Gastrocnemius medialis (tissue), 4 donors: ENCODE results near the gene FNBP1L. TPM values are rescaled to one million over a fixed set of nuclear protein-coding genes. Genes with fewer than 3 reads are reported as not detected.

Source experiments
- ATAC-seq, 2 donors: fragments of 150-250 bp; one replicate each; pipeline ENCODE4 v1.9.1; 2016
- DNase-seq, 2 donors: peaks; one replicate each; pipeline ENCODE4 v3.0.0-alpha.2; 2019
- H3K27ac ChIP-seq, 4 donors: fragments of 200-600 bp; sonication (generic); 1 replicate in 1 of 4; 2 replicates in 3 of 4; pipeline ENCODE4 v1.5.1; 2016 to 2018; ENCODE audit warnings: mild to moderate bottlenecking in 2 of 4, moderate library complexity in 1 of 4
- H3K27me3 ChIP-seq, 3 donors: fragments of 200-600 bp; sonication (generic) in 2 of 3; 1 replicate in 1 of 3; 2 replicates in 2 of 3; pipeline versions ENCODE4 v1.5.1 to v1.6.0; 2016 to 2019; ENCODE audit warnings: mild to moderate bottlenecking in 1 of 3, moderate library complexity in 1 of 3
- H3K36me3 ChIP-seq, 2 donors: fragments of 200-600 bp; sonication (generic) in 1 of 2; one replicate each; pipeline ENCODE4 v1.5.1; 2017 to 2018
- H3K4me1 ChIP-seq, 2 donors: fragments of 200-600 bp; sonication (generic) in 1 of 2; one replicate each; pipeline ENCODE4 v1.5.1; 2016 to 2017; ENCODE audit warnings: mild to moderate bottlenecking in 2 of 2
- H3K4me3 ChIP-seq, 4 donors: fragments of 200-600 bp; sonication (generic) in 3 of 4; 1 replicate in 1 of 4; 2 replicates in 3 of 4; pipeline ENCODE4 v1.5.1; 2016 to 2019; ENCODE audit warnings: mild to moderate bottlenecking in 2 of 4
- H3K9me3 ChIP-seq, 3 donors: fragments of 200-600 bp; sonication (generic) in 2 of 3; 1 replicate in 1 of 3; 2 replicates in 2 of 3; pipeline ENCODE4 v1.5.1; 2016 to 2019
- CTCF ChIP-seq, 5 experiments: fragments of 450-650 bp in 3 of 5; fragments of 200-600 bp in 2 of 5; sonication (generic) in 2 of 5; IDR thresholded peaks in 4 of 5; conservative IDR thresholded peaks in 1 of 5; 1 replicate in 4 of 5; 2 replicates in 1 of 5; pipeline ENCODE4 v1.5.1; 2016 to 2019; ENCODE audit warnings: antibody characterized with exemption in 5 of 5, mild to moderate bottlenecking in 3 of 5, moderate library complexity in 3 of 5
- POLR2A ChIP-seq, 2 donors: fragments of 450-650 bp; IDR thresholded peaks; one replicate each; pipeline ENCODE4 v1.6.1; 2017; ENCODE audit warnings: antibody characterized with exemption in 2 of 2, mild to moderate bottlenecking in 2 of 2, moderate library complexity in 2 of 2
- in situ Hi-C, 4 donors: fragments of 200-750 bp; cut with MboI; loops; one replicate each; pipeline versions ENCODE4 v1.15.0 to v1.8.0; 2017; ENCODE audit warnings: low sequenced_read_pairs in 4 of 4
- intact Hi-C: fragments of 100-400 bp; cut with DNase I; formaldehyde crosslinking; loops from one replicate; pipeline ENCODE4 v1.15.1; 2023; ENCODE audit warnings: low total_unique reads
- total RNA-seq, 4 donors: library from RNA; depleted of rRNA; stranded (reverse); fragments of >200 nt; gene quantifications; one replicate each; pipeline versions ENCODE4 v1.1.0 to v1.2.3, GENCODE V29; 2016

FNBP1L gene
- total RNA-seq, 4 donors from 2014 or later = 16.0 to 35.1 (median 17.4) TPM

- H3K27me3 ChIP-seq = no peaks in the 10 kb centered on the region
- intact Hi-C loops (no loop called here), in situ Hi-C loops (no loop called here)
- ATAC-seq = no peak
- no peaks in the 10 kb centered on the region for H3K9me3 ChIP-seq
- no peak overlapping the region for H3K27ac ChIP-seq
- H3K4me3 ChIP-seq = no peak overlapping the region
- no peak for TF ChIP-seq POLR2A (IDR thresholded peaks at IDR 0.05)
- TF ChIP-seq CTCF (IDR thresholded peaks at IDR 0.05 in 4 of 5, conservative IDR thresholded peaks at IDR 0.05 in 1 of 5) = no peak
- no peak for DNase-seq
- peaks cover 0 to 3% of the 10 kb centered on the region in 2 donors for H3K4me1 ChIP-seq
- no peaks in the 10 kb centered on the region for H3K36me3 ChIP-seq
These were observed 51.6 kb downstream of the FNBP1L start for GRCh38 chr1:93499533-93499932.

DNA sequence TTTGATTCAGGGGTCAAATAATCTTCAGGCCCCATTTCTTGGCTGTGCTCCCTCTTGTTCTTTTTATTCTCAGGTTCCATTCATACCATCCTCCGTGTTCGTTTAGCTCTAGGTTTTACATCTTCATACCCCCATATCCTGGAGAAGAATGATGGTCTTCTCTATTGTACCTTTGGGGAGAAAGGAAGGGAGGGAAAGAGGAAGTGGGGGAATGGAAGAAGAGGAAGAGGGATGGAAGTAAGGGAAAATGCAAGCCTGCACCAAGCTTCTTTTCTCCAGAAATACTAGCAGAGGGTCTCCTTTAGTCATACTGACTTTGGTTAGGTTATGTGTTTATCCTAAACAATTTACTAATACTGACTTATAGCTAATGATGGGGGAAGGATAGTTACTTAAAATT is 52.4 kb downstream of the FNBP1L start:
- Histone ChIP-seq H3K9me3 (no peaks in the 10 kb centered on the region), H3K4me1 (peaks cover 0 to 3% of the 10 kb centered on the region in 2 donors), H3K4me3 (no peak overlapping the region), H3K27me3 (no peaks in the 10 kb centered on the region), H3K27ac (no peak overlapping the region), H3K36me3 (no peaks in the 10 kb centered on the region)
- in situ Hi-C loops (no loop called here), intact Hi-C loops (loop anchor here (10.0 kb wide), 1 partner anchor 45 kb away; no protein-coding TSS in a partner anchor)
- TF ChIP-seq CTCF (IDR thresholded peaks at IDR 0.05 in 4 of 5, conservative IDR thresholded peaks at IDR 0.05 in 1 of 5) (no peak), POLR2A (IDR thresholded peaks at IDR 0.05) (no peak)
- DNase-seq = no peak
- no peak for ATAC-seq

GRCh38 chr1:93501399-93501798 is 53.5 kb downstream of the FNBP1L start:
- DNase-seq = no peak
- intact Hi-C loops (loop anchor here (10.0 kb wide), 1 partner anchor 47 kb away; no protein-coding TSS in a partner anchor), in situ Hi-C loops (no loop called here)
- no peak overlapping the region for H3K4me3 ChIP-seq
- no peaks in the 10 kb centered on the region for H3K27me3 ChIP-seq
- no peaks in the 10 kb centered on the region for H3K36me3 ChIP-seq
- TF ChIP-seq POLR2A (IDR thresholded peaks at IDR 0.05) (no peak), CTCF (IDR thresholded peaks at IDR 0.05 in 4 of 5, conservative IDR thresholded peaks at IDR 0.05 in 1 of 5) (no peak)
- H3K9me3 ChIP-seq = no peaks in the 10 kb centered on the region
- peaks cover 0 to 3% of the 10 kb centered on the region in 2 donors for H3K4me1 ChIP-seq
- H3K27ac ChIP-seq = no peak overlapping the region
- no peak for ATAC-seq

- Histone ChIP-seq H3K9me3 (no peaks in the 10 kb centered on the region), H3K36me3 (no peaks in the 10 kb centered on the region), H3K4me1 (peaks cover 0 to 3% of the 10 kb centered on the region in 2 donors), H3K27ac (no peak overlapping the region), H3K4me3 (no peak overlapping the region), H3K27me3 (no peaks in the 10 kb centered on the region)
- TF ChIP-seq POLR2A (IDR thresholded peaks at IDR 0.05) (no peak), CTCF (IDR thresholded peaks at IDR 0.05 in 4 of 5, conservative IDR thresholded peaks at IDR 0.05 in 1 of 5) (no peak)
- in situ Hi-C loops (no loop called here), intact Hi-C loops (loop anchor here (10.0 kb wide), 1 partner anchor 47 kb away; no protein-coding TSS in a partner anchor)
- DNase-seq (no peak), ATAC-seq (no peak)
These were observed 54.0 kb downstream of the FNBP1L start for GRCh38 chr1:93501829-93502369.

GRCh38 chr1:93502571-93502970 is 54.7 kb downstream of the FNBP1L start:
- intact Hi-C loops = loop anchor here (10.0 kb wide), 1 partner anchor 48 kb away; no protein-coding TSS in a partner anchor
- no peak overlapping the region for H3K4me3 ChIP-seq
- ATAC-seq (no peak), DNase-seq (no peak)
- H3K4me1 ChIP-seq = peaks cover 0 to 3% of the 10 kb centered on the region in 2 donors
- H3K9me3 ChIP-seq = no peaks in the 10 kb centered on the region
- TF ChIP-seq POLR2A (IDR thresholded peaks at IDR 0.05) = no peak
- TF ChIP-seq CTCF (IDR thresholded peaks at IDR 0.05 in 4 of 5, conservative IDR thresholded peaks at IDR 0.05 in 1 of 5) = no peak
- H3K36me3 ChIP-seq = no peaks in the 10 kb centered on the region
- H3K27me3 ChIP-seq = no peaks in the 10 kb centered on the region
- H3K27ac ChIP-seq = no peak overlapping the region
- in situ Hi-C loops = no loop called here
